ENCODE measurements around the gene PIK3IP1. TPM values are rescaled to one million over a fixed set of nuclear protein-coding genes. Genes with fewer than 3 reads are reported as not detected.
"Not testable (repeated sequence)": the region's sequence is repeated elsewhere in the genome, so short reads cannot be mapped to it uniquely, and the experiment has no call there.

The PIK3IP1 gene
- total and polyA plus RNA-seq, 2 experiments from 2014 or later: 22.2 to 22.4 TPM

GRCh38 chr22:31327806-31328543, 35.7 kb upstream of the PIK3IP1 start:
- DNase-seq (ENCODE audit: low spot score): no peak
- Histone ChIP-seq H2AFZ (no peak overlapping the region), H3K27me3 (no peaks in the 10 kb centered on the region), H3K9me3 (ENCODE audit: low read depth) (no peaks in the 10 kb centered on the region), H3K79me2 (peaks cover 5% of the 10 kb centered on the region), H3K4me1 (ENCODE audit: insufficient read depth) (no peaks in the 10 kb centered on the region), H3K9me2 (replicated peaks; ENCODE audit: insufficient read depth) (no peaks in the 10 kb centered on the region), H3K4me3 (no peak overlapping the region), H3K4me2 (no peak overlapping the region), H3K36me3 (replicated peaks; ENCODE audit: insufficient read depth, low read depth) (no peaks in the 10 kb centered on the region), H4K20me1 (ENCODE audit: insufficient read depth, poor library complexity, severe bottlenecking) (no peaks in the 10 kb centered on the region), H3K27ac (no peak overlapping the region)
- 88% methylated on average over 9 of the region's 9 CpGs for WGBS (ENCODE audit: low lambda C conversion rate, missing lambda C conversion rate)
- no peak for TF ChIP-seq EZH2 (IDR thresholded peaks at IDR 0.05; ENCODE audit: borderline replicate concordance)

GRCh38 chr22:31326877-31327276, 34.6 kb upstream of the PIK3IP1 start:
- TF ChIP-seq EZH2 (IDR thresholded peaks at IDR 0.05; ENCODE audit: borderline replicate concordance) (no peak), EZH2phosphoT487 (IDR thresholded peaks at IDR 0.05; ENCODE audit: low read depth, severe bottlenecking, unreplicated experiment) (no peak), CTCF (IDR thresholded peaks at IDR 0.05; ENCODE audit: poor library complexity) (no peak)
- Histone ChIP-seq H3K79me2 (peaks cover 5% of the 10 kb centered on the region), H2AFZ (no peak overlapping the region), H3K27me3 (no peaks in the 10 kb centered on the region), H3K9me2 (replicated peaks; ENCODE audit: insufficient read depth) (no peaks in the 10 kb centered on the region), H3K4me2 (no peak overlapping the region), H3K9me3 (ENCODE audit: low read depth) (no peaks in the 10 kb centered on the region), H3K36me3 (replicated peaks; ENCODE audit: insufficient read depth, low read depth) (no peaks in the 10 kb centered on the region), H3K27ac (no peak overlapping the region), H3K4me3 (no peak overlapping the region), H4K20me1 (ENCODE audit: insufficient read depth, poor library complexity, severe bottlenecking) (no peaks in the 10 kb centered on the region), H3K4me1 (ENCODE audit: insufficient read depth) (no peaks in the 10 kb centered on the region)
- no peak for DNase-seq (ENCODE audit: low spot score)
- WGBS (ENCODE audit: low lambda C conversion rate, missing lambda C conversion rate): 94% methylated on average over 9 of the region's 9 CpGs

- Histone ChIP-seq H3K79me2 (no peaks in the 10 kb centered on the region), H4K20me1 (ENCODE audit: insufficient read depth, poor library complexity, severe bottlenecking) (no peaks in the 10 kb centered on the region), H3K4me3 (no peak overlapping the region), H2AFZ (no peak overlapping the region), H3K36me3 (replicated peaks; ENCODE audit: insufficient read depth, low read depth) (no peaks in the 10 kb centered on the region), H3K9me2 (replicated peaks; ENCODE audit: insufficient read depth) (no peaks in the 10 kb centered on the region), H3K4me2 (no peak overlapping the region), H3K27me3 (no peaks in the 10 kb centered on the region), H3K4me1 (ENCODE audit: insufficient read depth) (no peaks in the 10 kb centered on the region), H3K27ac (no peak overlapping the region), H3K9me3 (ENCODE audit: low read depth) (no peaks in the 10 kb centered on the region)
- 94% methylated on average over 8 of the region's 8 CpGs for WGBS (ENCODE audit: low lambda C conversion rate, missing lambda C conversion rate)
- DNase-seq (ENCODE audit: low spot score): no peak
- TF ChIP-seq EZH2phosphoT487 (IDR thresholded peaks at IDR 0.05; ENCODE audit: low read depth, severe bottlenecking, unreplicated experiment): no peak
- no peak for TF ChIP-seq EZH2 (IDR thresholded peaks at IDR 0.05; ENCODE audit: borderline replicate concordance)
- no peak for TF ChIP-seq CTCF (IDR thresholded peaks at IDR 0.05; ENCODE audit: poor library complexity)
Measured at GRCh38 chr22:31323578-31324550, 31.6 kb upstream of the PIK3IP1 start.

DNA sequence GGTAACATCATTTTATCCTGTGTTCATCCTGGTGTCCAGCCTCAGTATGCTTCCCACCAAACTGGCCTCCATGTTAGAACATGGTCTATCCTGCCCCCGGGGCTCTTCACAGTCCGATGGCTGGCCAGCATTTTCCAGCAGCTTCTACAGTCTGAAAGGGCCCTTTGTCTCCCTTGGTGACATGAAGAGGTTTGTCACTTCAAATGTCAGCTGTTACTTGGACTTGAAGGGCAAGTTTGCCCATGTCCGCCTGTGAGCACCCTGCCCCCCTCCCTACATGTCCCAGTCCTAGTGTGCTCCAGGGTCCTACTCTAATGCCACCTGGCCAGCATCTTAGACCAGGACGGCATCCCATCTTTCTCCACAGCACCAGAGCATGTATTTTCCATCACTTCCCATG, 29.1 kb upstream of the PIK3IP1 start:
- Histone ChIP-seq H3K27ac (no peak overlapping the region), H2AFZ (no peak overlapping the region), H3K4me3 (no peak overlapping the region), H3K4me2 (no peak overlapping the region), H3K36me3 (replicated peaks; ENCODE audit: insufficient read depth, low read depth) (no peaks in the 10 kb centered on the region), H4K20me1 (ENCODE audit: insufficient read depth, poor library complexity, severe bottlenecking) (no peaks in the 10 kb centered on the region), H3K4me1 (ENCODE audit: insufficient read depth) (no peaks in the 10 kb centered on the region), H3K9me3 (ENCODE audit: low read depth) (no peaks in the 10 kb centered on the region), H3K79me2 (no peaks in the 10 kb centered on the region), H3K27me3 (no peaks in the 10 kb centered on the region), H3K9me2 (replicated peaks; ENCODE audit: insufficient read depth) (no peaks in the 10 kb centered on the region)
- 85% methylated on average over 4 of the region's 4 CpGs for whole genome bisulfite sequencing (ENCODE audit: low lambda C conversion rate, missing lambda C conversion rate)
- TF ChIP-seq EZH2 (IDR thresholded peaks at IDR 0.05; ENCODE audit: borderline replicate concordance) (no peak), EZH2phosphoT487 (IDR thresholded peaks at IDR 0.05; ENCODE audit: low read depth, severe bottlenecking, unreplicated experiment) (no peak)
- DNase-seq (ENCODE audit: low spot score): no peak

GRCh38 chr22:31314220-31314619, 21.9 kb upstream of the PIK3IP1 start:
- H3K36me3 ChIP-seq (replicated peaks; ENCODE audit: insufficient read depth, low read depth); H2AFZ ChIP-seq; DNase-seq (ENCODE audit: low spot score); H3K4me2 ChIP-seq; H3K79me2 ChIP-seq; H3K9me2 ChIP-seq (replicated peaks; ENCODE audit: insufficient read depth); H3K9me3 ChIP-seq (ENCODE audit: low read depth); H3K27ac ChIP-seq; H3K4me3 ChIP-seq; H3K4me1 ChIP-seq (ENCODE audit: insufficient read depth); H3K27me3 ChIP-seq; H4K20me1 ChIP-seq (ENCODE audit: insufficient read depth, poor library complexity, severe bottlenecking): not testable (repeated sequence)
- WGBS (ENCODE audit: low lambda C conversion rate, missing lambda C conversion rate): 100% methylated on average over 1 of the region's 1 CpG

All from hepatocyte (in vitro differentiated cells).